Activated T-helper 17 cell treated with anti-CD3 and anti-CD28 coated beads, Interleukin-2, amount 50 U/mL, for 72 hours (primary cell): ENCODE data around the gene PYGB. TPM values are rescaled to one million over a fixed set of nuclear protein-coding genes. Genes with fewer than 3 reads are reported as not detected.
"Not testable (repeated sequence)": the region's sequence is repeated elsewhere in the genome, so short reads cannot be mapped to it uniquely, and the experiment has no call there.

Experiments
- ATAC-seq: fragments of 150-1000 bp; cut with Tn5 transposase; replicated peaks from 2 replicates; pipeline ENCODE4 v1.10.0; 2021; ENCODE audit warnings: mild to moderate bottlenecking, moderate library complexity
- H3K27ac Mint-ChIP-seq: one replicate; pipeline ENCODE4 v1.8.0; 2022; ENCODE audit warnings: mixed read lengths
- H3K27me3 Mint-ChIP-seq: one replicate; pipeline ENCODE4 v1.8.0; 2022; ENCODE audit warnings: mixed read lengths
- H3K36me3 Mint-ChIP-seq: one replicate; pipeline ENCODE4 v1.8.0; 2022; ENCODE audit warnings: low read depth, mild to moderate bottlenecking, mixed read lengths
- H3K4me1 Mint-ChIP-seq: one replicate; pipeline ENCODE4 v1.8.0; 2022; ENCODE audit warnings: mixed read lengths
- H3K4me3 Mint-ChIP-seq: one replicate; pipeline ENCODE4 v1.8.0; 2022; ENCODE audit warnings: mild to moderate bottlenecking, mixed read lengths
- H3K9me3 Mint-ChIP-seq: one replicate; pipeline ENCODE4 v1.8.0; 2022; ENCODE audit warnings: mixed read lengths
- total RNA-seq, 2 donors: library from RNA; stranded (reverse); gene quantifications; one replicate each; pipeline ENCODE4 v1.2.3, GENCODE V29; 2022

PYGB gene
- total RNA-seq, 2 donors from 2014 or later: 15.4 to 27.0 TPM

DNA sequence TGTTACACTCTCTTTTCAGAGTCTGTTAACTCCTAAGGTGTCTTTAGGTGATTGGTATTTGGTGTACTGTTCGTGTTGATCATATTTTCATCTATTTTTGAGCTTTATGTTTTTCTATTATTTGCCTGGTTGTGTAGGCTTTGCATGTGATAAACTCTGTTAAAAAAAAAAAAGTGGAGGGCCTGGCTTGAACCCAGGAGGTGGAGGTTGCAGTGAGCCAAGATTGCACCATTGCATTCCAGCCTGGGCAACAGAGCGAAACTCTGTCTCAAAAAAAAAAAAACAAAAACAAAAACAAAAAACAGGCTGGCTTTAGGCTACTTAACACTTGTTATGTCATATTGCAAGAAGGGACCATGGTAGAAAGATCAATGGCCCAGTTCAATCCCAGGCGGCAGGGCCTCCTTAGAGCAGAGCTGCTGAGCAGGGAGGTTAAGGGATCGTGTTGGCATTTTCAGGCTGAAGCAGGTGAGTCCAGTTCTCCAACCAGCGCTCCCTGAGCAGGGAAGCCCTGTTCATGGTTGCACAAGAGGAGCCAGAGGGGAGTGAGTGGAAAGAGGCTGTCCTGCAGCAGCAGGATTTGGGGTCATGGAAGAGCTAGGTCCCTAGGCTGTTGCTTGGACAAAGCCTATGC is 8.5 kb downstream of the PYGB start:
- Mint-ChIP-seq H3K36me3 (peaks cover 27% of the 10 kb centered on the region), H3K27me3 (no peaks in the 10 kb centered on the region), H3K27ac (no peak overlapping the region), H3K4me3 (no peak overlapping the region), H3K4me1 (peaks cover 1% of the 10 kb centered on the region), H3K9me3 (no peaks in the 10 kb centered on the region)
- ATAC-seq: no peak

DNA sequence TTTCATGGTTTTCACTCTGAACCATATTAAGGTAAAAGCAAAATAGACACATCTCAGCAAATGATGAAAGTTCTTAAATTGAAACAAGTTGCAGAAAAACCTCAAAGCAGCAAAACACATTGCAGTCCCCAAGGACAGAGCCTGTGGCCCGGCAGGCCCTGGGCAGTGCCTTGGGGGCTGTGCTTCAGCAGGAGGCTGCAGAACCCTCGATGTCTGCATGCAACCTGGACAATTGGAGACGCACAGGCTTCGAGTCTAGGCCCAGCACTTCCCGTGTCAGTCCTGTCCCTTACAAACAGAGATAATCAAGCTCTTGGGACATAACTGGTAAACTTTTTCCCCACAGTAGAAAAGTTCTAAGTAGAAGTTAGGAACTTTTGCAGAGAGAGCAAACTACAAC is 9.2 kb downstream of the PYGB start:
- peaks cover 35% of the 10 kb centered on the region for H3K36me3 Mint-ChIP-seq
- H3K4me3 Mint-ChIP-seq: no peak overlapping the region
- H3K4me1 Mint-ChIP-seq: no peaks in the 10 kb centered on the region
- no peaks in the 10 kb centered on the region for H3K9me3 Mint-ChIP-seq
- no peak overlapping the region for H3K27ac Mint-ChIP-seq
- H3K27me3 Mint-ChIP-seq: no peaks in the 10 kb centered on the region
- no peak for ATAC-seq

DNA sequence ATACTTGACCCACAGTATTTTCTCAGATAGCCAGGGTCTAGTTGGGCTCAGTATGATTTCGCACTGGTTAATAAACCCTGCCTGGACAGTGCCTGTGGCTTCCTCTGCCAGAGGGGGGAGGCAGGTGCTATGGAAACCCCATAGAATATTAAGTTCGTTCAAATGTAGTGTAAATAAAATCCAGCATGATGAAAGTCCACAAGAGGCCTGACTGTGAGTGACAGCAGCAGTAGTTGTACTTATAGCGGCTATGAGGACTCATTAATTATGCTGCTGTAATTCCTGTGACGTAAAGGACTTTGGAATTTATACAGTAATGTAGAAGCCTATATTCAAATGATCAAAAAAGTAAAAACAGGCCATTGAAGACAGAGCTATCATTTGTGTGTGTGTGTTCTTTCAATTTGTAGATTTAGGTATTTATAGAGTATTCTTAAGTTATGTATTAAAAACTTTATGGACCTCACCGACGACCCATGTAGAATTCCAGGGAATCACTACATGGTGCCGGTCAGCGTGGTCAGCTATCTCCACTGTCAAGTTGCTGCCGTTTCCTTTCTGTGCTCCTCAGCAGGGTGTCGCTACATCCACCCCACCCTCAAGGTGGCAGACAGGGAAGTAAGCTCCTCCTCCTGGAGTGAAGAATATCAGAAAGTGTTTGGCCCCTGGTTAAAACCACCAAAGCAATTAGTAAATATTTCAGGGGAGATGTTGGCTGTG is 10.0 kb downstream of the PYGB start:
- no peaks in the 10 kb centered on the region for H3K4me1 Mint-ChIP-seq
- peaks cover 35% of the 10 kb centered on the region for H3K36me3 Mint-ChIP-seq
- ATAC-seq: no peak
- no peaks in the 10 kb centered on the region for H3K27me3 Mint-ChIP-seq
- no peak overlapping the region for H3K27ac Mint-ChIP-seq
- H3K4me3 Mint-ChIP-seq: no peak overlapping the region
- H3K9me3 Mint-ChIP-seq: no peaks in the 10 kb centered on the region

DNA sequence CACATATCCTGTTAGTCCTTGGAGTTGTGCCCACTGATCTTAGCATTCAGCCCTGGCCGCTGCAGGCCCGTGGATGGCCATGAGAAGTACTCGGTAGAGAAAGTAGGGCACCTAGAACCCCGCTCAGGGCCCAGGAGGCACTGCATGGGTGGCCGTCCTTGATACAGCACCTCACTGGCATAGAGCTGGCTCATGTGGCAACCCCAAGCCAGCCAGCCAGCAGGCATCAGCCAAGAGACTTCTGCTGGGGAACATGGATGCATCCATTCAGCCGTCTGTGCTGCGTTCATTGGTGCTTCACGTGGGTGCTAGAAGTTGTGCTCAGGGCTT is 10.6 kb downstream of the PYGB start:
- no peaks in the 10 kb centered on the region for H3K4me1 Mint-ChIP-seq
- H3K4me3 Mint-ChIP-seq: no peak overlapping the region
- H3K27ac Mint-ChIP-seq: no peak overlapping the region
- no peaks in the 10 kb centered on the region for H3K27me3 Mint-ChIP-seq
- peaks cover 35% of the 10 kb centered on the region for H3K36me3 Mint-ChIP-seq
- ATAC-seq: no peak
- no peaks in the 10 kb centered on the region for H3K9me3 Mint-ChIP-seq

DNA sequence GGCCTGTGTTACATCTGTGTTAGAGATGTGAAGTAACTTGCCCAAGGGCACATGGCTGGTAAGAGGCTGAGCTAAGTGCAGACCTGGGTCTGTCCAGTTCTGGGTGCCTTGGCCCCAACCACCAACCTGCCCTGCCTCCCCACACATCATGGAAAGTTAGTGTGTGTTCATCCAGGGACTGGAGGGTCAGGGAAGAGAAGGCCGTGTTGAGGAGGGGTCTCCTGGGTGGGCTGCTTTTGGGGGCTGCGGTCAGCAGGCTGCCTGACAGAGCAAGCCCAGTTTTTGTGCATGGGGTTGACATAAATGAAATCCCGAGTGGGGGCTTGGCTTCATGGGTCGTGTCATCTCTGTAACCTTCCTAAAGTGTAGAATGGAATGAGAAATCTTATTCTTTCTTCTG is 10.9 kb downstream of the PYGB start:
- no peak overlapping the region for H3K27ac Mint-ChIP-seq
- H3K36me3 Mint-ChIP-seq: peaks cover 35% of the 10 kb centered on the region
- no peak for ATAC-seq
- no peaks in the 10 kb centered on the region for H3K27me3 Mint-ChIP-seq
- no peaks in the 10 kb centered on the region for H3K9me3 Mint-ChIP-seq
- no peaks in the 10 kb centered on the region for H3K4me1 Mint-ChIP-seq
- no peak overlapping the region for H3K4me3 Mint-ChIP-seq

DNA sequence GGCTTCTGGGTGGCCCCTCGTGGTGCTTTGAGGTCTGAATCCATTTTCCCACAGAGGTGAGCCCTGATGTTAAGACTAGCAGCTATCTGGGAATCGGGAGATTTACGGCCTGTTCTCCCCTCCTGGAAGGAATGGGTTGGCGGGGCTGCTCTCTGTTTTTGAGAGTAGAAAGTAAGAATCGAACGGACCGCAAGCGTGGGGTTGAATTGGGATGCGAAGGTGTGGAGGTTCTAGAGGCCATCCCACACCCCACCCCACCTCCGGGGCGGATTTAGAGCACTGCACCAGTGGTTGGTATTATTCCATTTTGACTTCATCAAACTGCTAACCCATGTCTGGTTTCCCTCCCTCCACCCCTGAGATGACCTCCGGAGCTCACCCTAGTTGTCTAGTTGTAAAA is 11.5 kb downstream of the PYGB start:
- Mint-ChIP-seq H3K4me3 (no peak overlapping the region), H3K36me3 (peaks cover 35% of the 10 kb centered on the region), H3K27ac (no peak overlapping the region), H3K9me3 (no peaks in the 10 kb centered on the region), H3K27me3 (no peaks in the 10 kb centered on the region), H3K4me1 (no peaks in the 10 kb centered on the region)
- ATAC-seq: no peak

DNA sequence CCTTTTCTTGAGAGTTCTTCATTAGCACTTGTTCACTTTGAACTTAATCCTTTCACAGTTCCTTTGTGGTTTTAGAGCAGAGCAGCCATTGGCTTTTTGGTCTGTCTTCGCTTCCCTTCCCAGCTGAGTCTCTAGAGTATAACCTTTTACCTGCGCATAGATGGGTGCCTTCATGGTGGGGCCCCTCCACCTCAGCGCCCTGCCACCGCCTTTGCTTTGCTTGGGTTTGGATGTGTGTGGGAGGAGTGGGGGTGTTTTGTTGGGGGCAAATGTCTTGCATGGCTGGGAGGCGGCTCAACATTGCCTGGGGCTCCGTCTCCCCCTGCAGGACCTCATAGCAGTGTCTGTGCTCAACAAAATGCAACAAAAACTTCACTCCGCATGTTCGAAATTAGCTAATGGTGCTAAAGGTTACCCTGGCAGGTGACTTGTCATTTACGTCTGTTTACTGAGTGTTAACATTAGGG is 11.9 kb downstream of the PYGB start:
- ATAC-seq: no peak
- peaks cover 35% of the 10 kb centered on the region for H3K36me3 Mint-ChIP-seq
- no peaks in the 10 kb centered on the region for H3K4me1 Mint-ChIP-seq
- no peak overlapping the region for H3K27ac Mint-ChIP-seq
- H3K4me3 Mint-ChIP-seq: no peak overlapping the region
- H3K9me3 Mint-ChIP-seq: no peaks in the 10 kb centered on the region
- H3K27me3 Mint-ChIP-seq: no peaks in the 10 kb centered on the region

DNA sequence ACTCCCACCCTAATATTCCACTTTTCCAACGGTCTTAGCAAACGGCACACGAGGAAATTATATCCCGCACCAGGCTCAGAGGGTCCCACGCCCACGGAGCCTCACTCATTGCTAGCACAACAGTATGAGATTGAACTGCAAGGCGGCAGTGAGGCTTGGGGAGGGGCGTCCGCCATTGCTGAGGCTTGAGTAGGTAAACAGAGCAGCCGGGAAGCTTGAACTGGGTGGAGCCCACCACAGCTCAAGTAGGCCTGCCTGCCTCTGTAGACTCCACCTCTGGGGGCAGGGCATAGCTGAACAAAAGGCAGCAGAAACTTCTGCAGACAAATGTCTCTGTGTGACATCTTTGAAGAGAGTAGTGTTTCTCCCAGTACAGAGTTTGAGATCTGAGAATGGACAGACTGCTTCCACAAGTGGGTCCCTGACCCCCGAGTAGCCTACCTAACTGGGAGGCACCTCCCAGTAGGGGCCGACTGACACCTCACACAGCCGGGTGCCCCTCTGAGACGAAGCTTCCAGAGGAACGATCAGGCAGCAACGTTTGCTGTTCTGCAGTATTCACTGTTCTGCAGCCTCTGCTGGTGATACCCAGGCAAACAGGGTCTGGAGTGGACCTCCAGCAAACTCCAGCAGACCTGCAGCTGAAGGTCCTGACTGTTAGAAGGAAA is 13.0 kb downstream of the PYGB start:
- not testable (repeated sequence) for H3K27me3 Mint-ChIP-seq, H3K4me1 Mint-ChIP-seq, ATAC-seq, H3K9me3 Mint-ChIP-seq, H3K27ac Mint-ChIP-seq, H3K4me3 Mint-ChIP-seq
- H3K36me3 Mint-ChIP-seq: peaks cover 35% of the 10 kb centered on the region

DNA sequence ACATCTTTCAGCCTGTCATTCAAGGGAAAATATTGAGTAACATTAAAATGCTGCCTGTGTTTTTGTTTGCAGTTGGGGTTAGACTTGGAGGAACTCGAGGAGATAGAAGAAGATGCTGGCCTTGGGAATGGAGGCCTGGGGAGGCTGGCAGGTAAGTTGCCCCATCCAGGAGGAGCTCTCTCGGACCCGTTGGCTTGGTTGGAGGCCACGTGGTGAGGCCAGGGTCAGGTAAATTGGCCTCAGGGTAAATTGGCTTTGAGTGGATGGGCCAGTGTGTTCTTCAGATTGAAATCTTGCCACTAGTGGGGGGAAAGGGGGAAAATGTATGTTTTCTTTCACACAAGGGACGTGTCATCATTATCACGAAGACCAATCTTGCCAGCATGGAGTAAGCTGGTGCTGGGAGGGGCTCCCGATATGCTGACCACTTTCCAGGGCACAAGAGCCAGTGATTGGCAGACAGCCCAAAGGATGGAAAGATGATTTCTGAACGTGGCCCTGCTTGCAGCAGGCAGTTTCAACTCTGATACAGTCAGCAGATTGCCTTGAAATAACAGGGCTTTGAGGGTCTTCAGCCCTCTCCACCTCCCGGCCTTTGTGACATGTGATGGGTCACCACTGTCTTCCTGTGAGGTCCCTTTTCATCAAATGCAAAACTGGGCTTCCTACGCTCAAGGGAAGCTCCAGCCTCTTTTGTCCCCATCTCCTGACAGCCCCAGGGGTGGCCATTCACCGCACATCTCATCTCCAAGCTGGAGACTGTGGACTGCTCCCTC is 21.4 kb downstream of the PYGB start:
- H3K9me3 Mint-ChIP-seq: no peaks in the 10 kb centered on the region
- H3K4me3 Mint-ChIP-seq: no peak overlapping the region
- H3K36me3 Mint-ChIP-seq: peaks cover 40% of the 10 kb centered on the region
- H3K27me3 Mint-ChIP-seq: no peaks in the 10 kb centered on the region
- no peaks in the 10 kb centered on the region for H3K4me1 Mint-ChIP-seq
- H3K27ac Mint-ChIP-seq: peak overlapping the region; percentile 59
- ATAC-seq: no peak

DNA sequence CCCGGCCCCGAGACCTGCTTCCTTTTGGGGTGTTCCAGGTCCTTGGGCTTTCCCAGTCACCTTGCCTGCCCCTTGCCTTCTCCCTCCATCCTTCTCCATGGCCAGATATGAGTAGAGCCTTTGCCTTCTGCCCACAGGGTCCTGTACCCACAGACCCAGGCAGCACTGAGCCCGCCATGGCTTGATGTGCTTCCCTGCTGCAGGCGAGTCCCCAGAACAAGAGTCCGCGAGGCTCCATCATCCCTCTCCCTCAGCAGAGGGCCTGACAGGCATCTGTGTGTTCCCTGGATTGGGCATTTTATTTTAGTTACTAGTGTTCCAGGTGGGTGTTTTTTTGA is 21.9 kb downstream of the PYGB start:
- H3K4me3 Mint-ChIP-seq: no peak overlapping the region
- H3K36me3 Mint-ChIP-seq: peaks cover 42% of the 10 kb centered on the region
- H3K9me3 Mint-ChIP-seq: no peaks in the 10 kb centered on the region
- no peaks in the 10 kb centered on the region for H3K27me3 Mint-ChIP-seq
- H3K4me1 Mint-ChIP-seq: no peaks in the 10 kb centered on the region
- H3K27ac Mint-ChIP-seq: peak overlapping the region; percentile 59
- ATAC-seq: no peak

DNA sequence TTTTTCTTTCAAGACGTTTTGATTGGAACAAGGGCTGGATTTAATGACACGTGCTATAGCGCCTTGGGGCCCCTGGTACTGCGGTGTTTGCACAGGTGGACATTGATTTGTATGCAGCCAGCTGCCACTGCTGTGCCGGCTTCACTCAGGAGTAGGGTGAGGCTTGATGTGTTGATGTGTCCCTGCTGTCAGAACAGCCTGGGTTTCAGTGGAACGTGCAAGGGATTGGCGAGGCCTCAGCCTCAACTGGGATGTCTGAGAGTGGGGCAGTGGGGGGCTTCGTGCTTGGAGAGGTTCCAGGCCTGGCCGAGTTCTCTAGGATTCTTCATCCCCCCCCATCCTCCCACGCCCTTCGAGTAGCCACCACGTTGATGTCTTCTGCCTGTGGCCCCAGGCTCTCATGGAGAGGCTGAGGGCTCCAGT is 23.0 kb downstream of the PYGB start:
- ATAC-seq: no peak
- Mint-ChIP-seq H3K4me3 (no peak overlapping the region), H3K4me1 (no peaks in the 10 kb centered on the region), H3K9me3 (no peaks in the 10 kb centered on the region), H3K36me3 (peaks cover 51% of the 10 kb centered on the region), H3K27me3 (no peaks in the 10 kb centered on the region), H3K27ac (no peak overlapping the region)

DNA sequence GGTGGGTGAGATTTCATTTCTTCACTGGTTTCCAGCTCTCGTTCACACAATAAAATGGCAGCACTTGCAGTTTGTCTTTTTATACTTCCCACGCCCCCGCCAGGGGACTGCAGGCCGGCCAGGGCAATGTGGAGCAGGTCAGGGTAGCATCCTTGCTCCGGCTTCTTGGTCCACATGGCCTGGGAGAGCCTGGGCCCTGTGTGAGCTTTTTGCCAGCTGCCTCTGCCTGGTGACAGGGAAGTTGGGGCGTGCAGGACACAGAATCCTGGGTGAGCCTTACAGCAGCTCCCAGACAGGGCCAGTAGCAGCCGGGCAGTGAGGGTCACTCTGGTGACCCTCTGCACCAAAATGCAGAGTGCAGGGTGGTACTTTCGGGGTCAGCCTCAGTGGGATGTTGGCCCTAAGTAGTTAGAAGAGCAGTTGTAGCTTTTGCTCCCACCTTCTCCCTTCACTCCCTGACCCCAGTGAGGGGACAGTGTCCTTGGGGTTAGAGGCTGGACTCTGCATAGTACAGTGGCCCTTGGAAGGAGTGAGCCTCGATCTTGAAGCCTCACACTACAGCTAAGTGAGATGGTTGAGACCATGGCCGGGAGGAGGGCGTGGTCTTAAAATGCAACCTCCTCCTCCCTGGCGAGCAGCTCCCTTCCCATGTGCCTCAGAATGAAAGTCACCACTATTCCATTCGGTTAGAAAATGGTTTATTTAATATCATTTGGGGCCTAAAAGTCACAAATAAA is 23.8 kb downstream of the PYGB start:
- ATAC-seq: no peak
- no peak overlapping the region for H3K27ac Mint-ChIP-seq
- no peak overlapping the region for H3K4me3 Mint-ChIP-seq
- H3K4me1 Mint-ChIP-seq: no peaks in the 10 kb centered on the region
- H3K9me3 Mint-ChIP-seq: no peaks in the 10 kb centered on the region
- H3K36me3 Mint-ChIP-seq: peaks cover 51% of the 10 kb centered on the region
- H3K27me3 Mint-ChIP-seq: no peaks in the 10 kb centered on the region

DNA sequence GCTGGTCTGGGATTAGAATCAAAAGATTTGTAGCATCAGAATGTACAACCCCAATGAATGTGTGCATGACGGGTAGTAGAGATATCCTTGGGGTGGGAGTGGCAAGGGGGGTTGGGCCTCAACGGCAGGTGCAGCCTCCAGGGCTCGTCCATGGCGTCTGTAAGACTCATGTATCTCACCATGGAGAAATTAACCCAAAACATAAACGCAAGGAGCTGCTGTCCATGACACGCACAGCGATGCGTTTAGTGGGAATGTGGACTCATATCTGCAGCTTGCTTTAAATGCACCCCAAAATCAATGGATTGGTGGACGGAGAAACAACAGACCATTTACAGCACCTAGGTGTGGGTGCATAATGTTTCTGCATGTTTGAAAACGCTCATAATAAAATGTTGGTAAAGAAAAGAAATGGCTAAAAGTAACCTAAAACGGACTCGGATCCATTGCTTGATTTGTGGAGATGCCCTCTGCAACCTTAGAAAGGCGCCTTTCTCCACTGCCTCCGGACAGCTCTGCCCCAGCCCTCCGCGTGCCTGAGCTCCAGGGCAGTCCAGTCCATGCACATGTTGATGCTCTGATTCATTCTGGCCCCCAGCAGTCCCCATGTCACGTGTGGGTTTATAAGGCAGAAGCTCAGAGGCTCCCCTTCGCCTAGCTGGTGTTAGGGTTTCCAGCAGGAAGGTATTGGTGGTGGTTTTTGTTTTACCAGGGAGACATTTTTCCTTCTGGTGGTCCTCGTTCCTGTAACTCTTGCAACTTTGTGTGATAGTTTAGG is 24.5 kb downstream of the PYGB start:
- Mint-ChIP-seq H3K4me1 (no peaks in the 10 kb centered on the region), H3K4me3 (no peak overlapping the region), H3K9me3 (no peaks in the 10 kb centered on the region), H3K36me3 (peaks cover 54% of the 10 kb centered on the region), H3K27me3 (no peaks in the 10 kb centered on the region), H3K27ac (no peak overlapping the region)
- ATAC-seq: no peak

DNA sequence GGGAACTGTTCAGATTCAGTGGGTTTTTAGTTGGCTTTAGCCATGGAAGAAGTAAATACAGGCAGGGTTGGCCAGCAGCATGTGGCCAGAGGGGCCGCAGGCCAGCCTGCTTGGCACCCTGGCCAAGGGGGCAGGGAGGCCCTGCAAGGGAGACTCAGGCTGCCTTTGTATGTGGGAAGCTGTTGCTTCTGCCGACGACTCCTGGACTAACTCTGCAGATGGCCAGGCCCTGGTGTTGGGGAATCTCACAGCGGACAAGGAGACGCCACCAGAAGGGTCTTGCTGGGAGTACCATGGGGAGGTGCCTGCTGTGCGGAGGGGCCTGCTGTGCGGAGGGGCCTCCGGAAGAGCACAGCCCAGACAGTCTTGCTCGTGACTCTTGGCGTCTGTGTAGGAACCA is 25.2 kb downstream of the PYGB start:
- Mint-ChIP-seq H3K4me3 (no peak overlapping the region), H3K9me3 (no peaks in the 10 kb centered on the region), H3K36me3 (peaks cover 60% of the 10 kb centered on the region), H3K4me1 (no peaks in the 10 kb centered on the region), H3K27ac (no peak overlapping the region), H3K27me3 (no peaks in the 10 kb centered on the region)
- no peak for ATAC-seq
